K562 (cell line): ENCODE results near the gene MEIKIN. TPM values are rescaled to one million over a fixed set of nuclear protein-coding genes. Genes with fewer than 3 reads are reported as not detected.

Source experiments
- ARID2 ChIP-seq: fragments of 450-650 bp; IDR thresholded peaks from 2 replicates; pipeline ENCODE4 v1.6.1; 2017; ENCODE audit warnings: antibody characterized with exemption, mild to moderate bottlenecking
- DMBX1 ChIP-seq: fragments of 250-450 bp; sonication (Bioruptor Pico); IDR thresholded peaks from 2 replicates; pipeline ENCODE4 v1.8.0; 2022; ENCODE audit warnings: inconsistent platforms, mild to moderate bottlenecking, moderate library complexity, borderline replicate concordance
- GATA2 ChIP-seq: sonication (generic); formaldehyde crosslinking; IDR thresholded peaks from 2 replicates; pipeline ENCODE4 v1.4.0; 2020; ENCODE audit warnings: mild to moderate bottlenecking, missing genetic modification reagents
- IRF2 ChIP-seq: sonication (generic); formaldehyde crosslinking; IDR thresholded peaks from 2 replicates; pipeline ENCODE4 v1.8.1; 2022; ENCODE audit warnings: mild to moderate bottlenecking, missing genetic modification reagents
- KAT2B ChIP-seq: IDR thresholded peaks from one replicate; pipeline ENCODE4 v1.6.1; 2012; ENCODE audit warnings: low read depth, mild to moderate bottlenecking, control low read depth, inconsistent platforms, low read length, moderate library complexity
- MTF1 ChIP-seq: fragments of 250-450 bp; sonication (Bioruptor Pico); IDR thresholded peaks from 2 replicates; pipeline ENCODE4 v1.9.0; 2021; ENCODE audit warnings: moderate library complexity, mild to moderate bottlenecking, inconsistent platforms, borderline replicate concordance
- MYC ChIP-seq, 2 experiments: fragments of 250-450 bp in 1 of 2; sonication (Bioruptor Pico) in 1 of 2; IDR thresholded peaks; 2 replicates each; pipeline versions ENCODE4 v1.5.1 to v1.6.1; 2012 to 2021; ENCODE audit warnings: low read depth in 2 of 2, borderline replicate concordance in 1 of 2, improper control_type of control experiment in 1 of 2, low read length in 1 of 2, mild to moderate bottlenecking in 1 of 2, moderate library complexity in 1 of 2
- NR2C2 ChIP-seq, 2 experiments: fragments of 200-800 bp in 1 of 2; sonication (Bioruptor generic) in 1 of 2; sonication (generic) in 1 of 2; formaldehyde crosslinking in 1 of 2; IDR thresholded peaks; 2 replicates each; pipeline versions ENCODE4 v1.6.1 to v1.8.0; 2016 to 2022; ENCODE audit warnings: mild to moderate bottlenecking in 1 of 2, missing compliant biosample characterization in 1 of 2, missing genetic modification characterization in 1 of 2, missing genetic modification reagents in 1 of 2
- PCBP2 ChIP-seq: fragments of 200-400 bp; formaldehyde crosslinking; IDR thresholded peaks from 2 replicates; pipeline ENCODE4 v1.6.1; 2018; ENCODE audit warnings: low read length, low read depth, mild to moderate bottlenecking, moderate library complexity; ENCODE audit not compliant: poor library complexity, severe bottlenecking
- PHF20 ChIP-seq: fragments of 450-650 bp; IDR thresholded peaks from 2 replicates; pipeline ENCODE4 v1.6.1; 2018; ENCODE audit not compliant: partially characterized antibody
- PKNOX1 ChIP-seq: fragments of 450-650 bp; IDR thresholded peaks from 2 replicates; pipeline ENCODE4 v1.6.1; 2016
- RBM14 ChIP-seq: fragments of 200-400 bp; formaldehyde crosslinking; IDR thresholded peaks from 2 replicates; pipeline ENCODE4 v1.6.1; 2018; ENCODE audit warnings: low read depth, mild to moderate bottlenecking, low read length, moderate library complexity, borderline replicate concordance; ENCODE audit not compliant: insufficient read depth
- RNF2 ChIP-seq: sonication (generic); IDR thresholded peaks from 2 replicates; pipeline ENCODE4 v1.6.1; 2016
- RUNX1 ChIP-seq: sonication (generic); IDR thresholded peaks from 2 replicates; pipeline ENCODE4 v1.6.1; 2016; ENCODE audit warnings: antibody characterized with exemption, low read depth
- SIRT6 ChIP-seq: IDR thresholded peaks from one replicate; pipeline ENCODE4 v1.6.1; 2012; ENCODE audit warnings: low read depth, mild to moderate bottlenecking, control low read depth, inconsistent platforms, low read length, moderate library complexity
- SRF ChIP-seq, 2 experiments: fragments of 250-450, 450-650 bp in 1 of 2; sonication (Bioruptor Pico) in 1 of 2; sonication (generic) in 1 of 2; formaldehyde crosslinking; IDR thresholded peaks; 2 replicates each; pipeline versions ENCODE4 v1.5.0 to v1.5.1; 2020 to 2022; ENCODE audit warnings: mild to moderate bottlenecking in 1 of 2, missing genetic modification reagents in 1 of 2
- TAL1 ChIP-seq: fragments of 450-650 bp; IDR thresholded peaks from 2 replicates; pipeline ENCODE4 v1.6.1; 2016; ENCODE audit warnings: mild to moderate bottlenecking
- YBX1 ChIP-seq: fragments of 450-650 bp; IDR thresholded peaks from 2 replicates; pipeline ENCODE4 v1.7.1; 2016; ENCODE audit warnings: mild to moderate bottlenecking
- ZFP36 ChIP-seq: fragments of 150-350 bp; IDR thresholded peaks from 2 replicates; pipeline ENCODE4 v1.6.1; 2018; ENCODE audit warnings: low read length, low read depth; ENCODE audit not compliant: partially characterized antibody
- ZNF395 ChIP-seq: fragments of 200-800 bp; sonication (Bioruptor generic); IDR thresholded peaks from 2 replicates; pipeline ENCODE4 v1.6.1; 2017; ENCODE audit warnings: missing genetic modification characterization, missing compliant biosample characterization
- ZNF449 ChIP-seq: fragments of 250-450 bp; sonication (Bioruptor Pico); IDR thresholded peaks from 2 replicates; pipeline ENCODE4 v1.8.0; 2022; ENCODE audit warnings: moderate library complexity, mild to moderate bottlenecking, inconsistent platforms
- ZNF583 ChIP-seq: fragments of 250-450 bp; sonication (Bioruptor Pico); IDR thresholded peaks from 2 replicates; pipeline ENCODE4 v1.4.0; 2020
- ZNF766 ChIP-seq: fragments of 200-800 bp; sonication (Bioruptor generic); conservative IDR thresholded peaks from 2 replicates; pipeline ENCODE4 v1.6.1; 2016; ENCODE audit warnings: missing genetic modification characterization, missing compliant biosample characterization
- polyA plus RNA-seq, 8 experiments: library from polyadenylated mRNA; depleted of rRNA in 4 of 8; stranded (reverse) in 5 of 8; unstranded in 3 of 8; fragments of >200 nt; fragmentation: Nextera tagmentation in 2 of 8; fragmentation: Illumina TruSeq in 1 of 8; extraction: Ambion mirVana in 2 of 8; extraction: Trizol in 1 of 8; gene quantifications; 2 replicates each; pipeline versions ENCODE4 v1.2.1 to v1.2.3, GENCODE V29; 2011 to 2014; ENCODE audit warnings: inconsistent platforms in 1 of 8, missing spikeins in 1 of 8
- total RNA-seq, 7 experiments: library from RNA; depleted of rRNA in 6 of 7; stranded (reverse); fragments of >200 nt in 6 of 7; fragmentation: Illumina TruSeq in 2 of 7; extraction: Trizol in 2 of 7; gene quantifications; 2 replicates each; pipeline versions ENCODE4 v1.2.1 to v1.2.3, GENCODE V29; 2011 to 2021; ENCODE audit warnings: low replicate concordance in 1 of 7

The MEIKIN gene
- total and polyA plus RNA-seq, 9 of the 15 experiments (the other 6 are each of a cell fraction or from before 2014, with no cell fraction given): 0.18 TPM; not detected in 8

GRCh38 chr5:131795879-131796792 is 149.3 kb downstream of the MEIKIN start (continued):
- TF ChIP-seq DMBX1 (CRISPR knock-in tag) (no peak), PCBP2 (no peak), SIRT6 (no peak), YBX1 (no peak), ZNF395 (CRISPR knock-in tag) (no peak), MTF1 (CRISPR knock-in tag) (no peak), PKNOX1 (no peak), GATA2 (CRISPR knock-in tag) (no peak), ARID2 (peak; percentile 5; the same call in 1 of the 2 replicates), IRF2 (CRISPR knock-in tag) (0 out of 2 replicates have a peak, but pooled peaks have one; percentile 22), RUNX1 (no peak), RNF2 (no peak; the same call in 1 of the 2 replicates), MYC (IDR thresholded peaks at IDR 0.05; ENCODE audit: low read depth, low read length) (no peak), MYC (CRISPR knock-in tag; IDR thresholded peaks at IDR 0.05; ENCODE audit: borderline replicate concordance, low read depth) (no peak), NR2C2 (CRISPR knock-in tag; IDR thresholded peaks at IDR 0.05) (no peak), NR2C2 (tag; IDR thresholded peaks at IDR 0.05) (no peak), SRF (CRISPR knock-in tag; IDR thresholded peaks at IDR 0.05) (no peak), TAL1 (no peak), ZNF766 (CRISPR knock-in tag) (no peak), ZFP36 (no peak), RBM14 (0 out of 2 replicates have a peak, but pooled peaks have one; percentile 75), ZNF583 (CRISPR knock-in tag) (no peak), PHF20 (no peak), ZNF449 (CRISPR knock-in tag) (0 out of 2 replicates have a peak, but pooled peaks have one; percentile 32), KAT2B (no peak)
